HepG2 (cell line): ENCODE results near the gene ENTHD1. TPM values are rescaled to one million over a fixed set of nuclear protein-coding genes. Genes with fewer than 3 reads are reported as not detected.

ENCODE experiments used
- ATAC-seq: fragments of 200-7000 bp; cut with Tn5 transposase; 3 replicates; pipeline ENCODE4 v1.9.1; 2020; ENCODE audit warnings: mild to moderate bottlenecking, moderate library complexity
- BruUV-seq: library from RNA; stranded (reverse); fragments of 400-500 nt; replicated peaks from 2 replicates; lab custom pipeline; 2021; lab: Mats Ljungman, UMichigan
- CTCF ChIA-PET: fragments of 300-600 bp; formaldehyde crosslinking; extraction: SDS; loops from one replicate; lab custom pipeline; 2021; ENCODE audit warnings: low total read pairs, inconsistent platforms, low intra/inter-chr PET ratio; lab: Yijun Ruan, JAX
- POLR2A ChIA-PET: fragments of 350-600 bp; sonication (Branson Sonifier 250); formaldehyde crosslinking; loops from one replicate; lab custom pipeline; 2020; ENCODE audit warnings: antibody characterized with exemption, inconsistent platforms; lab: Yijun Ruan, JAX
- DNase-seq: peaks from one replicate; pipeline ENCODE4 v3.0.0-alpha.2; 2015; ENCODE audit warnings: low spot score
- FAIRE-seq: peaks from 3 replicates; lab custom pipeline; 2011; peaks lifted over from hg19 to GRCh38; lab: Jason Lieb, UNC
- H2AFZ ChIP-seq: one replicate; pipeline ENCODE4 v1.6.1; 2011; ENCODE audit warnings: low read length, inconsistent platforms
- H3K27ac ChIP-seq: fragments of 300-600 bp; 3 replicates; pipeline ENCODE4 v1.8.0; 2011; ENCODE audit warnings: mixed run types, mild to moderate bottlenecking, mixed read lengths, low read length, inconsistent platforms; ENCODE audit not compliant: insufficient read depth; ENCODE audit errors: extremely low read length
- H3K27me3 ChIP-seq, 2 experiments: fragments of 200-600 bp in 1 of 2; 2 replicates in 1 of 2; 3 replicates in 1 of 2; pipeline versions ENCODE4 v1.6.0 to v1.8.0; 2011; ENCODE audit warnings: low read length in 2 of 2, mild to moderate bottlenecking in 2 of 2, moderate library complexity in 2 of 2, inconsistent platforms in 1 of 2; ENCODE audit not compliant: insufficient read depth in 2 of 2, control insufficient read depth in 1 of 2
- H3K36me3 ChIP-seq, 2 experiments: fragments of 200-600 bp in 1 of 2; replicated peaks in 1 of 2; 2 replicates in 1 of 2; 3 replicates in 1 of 2; pipeline versions ENCODE4 v1.5.1 to v1.8.0; 2011; ENCODE audit warnings: low read length in 2 of 2, inconsistent platforms in 1 of 2; ENCODE audit not compliant: insufficient read depth in 2 of 2, control insufficient read depth in 1 of 2
- H3K4me1 ChIP-seq: 2 replicates; pipeline ENCODE4 v1.5.1; 2012; ENCODE audit warnings: low read length, inconsistent platforms; ENCODE audit not compliant: insufficient read depth
- H3K4me2 ChIP-seq: 2 replicates; pipeline ENCODE4 v1.6.0; 2011; ENCODE audit warnings: low read depth, low read length, inconsistent platforms
- H3K4me3 ChIP-seq, 3 experiments: fragments of 200-600 bp in 1 of 3; sonication (generic), shearing (Covaris generic) in 1 of 3; replicated peaks in 1 of 3; 2 replicates each; pipeline ENCODE4 v1.5.1; 2011 to 2016; ENCODE audit warnings: low read length in 3 of 3, inconsistent platforms in 2 of 3, low read depth in 2 of 3, mild to moderate bottlenecking in 2 of 3, control low read depth in 1 of 3, mixed read lengths in 1 of 3; ENCODE audit not compliant: insufficient read depth in 1 of 3
- H3K79me2 ChIP-seq: one replicate; pipeline ENCODE4 v1.6.1; 2011; ENCODE audit warnings: low read length, inconsistent platforms; ENCODE audit not compliant: insufficient read depth
- H3K9ac ChIP-seq: 2 replicates; pipeline ENCODE4 v1.6.0; 2011; ENCODE audit warnings: mild to moderate bottlenecking, low read depth, low read length, inconsistent platforms; ENCODE audit not compliant: insufficient read depth
- H3K9me3 ChIP-seq: 2 replicates; pipeline ENCODE4 v1.5.1; 2012; ENCODE audit warnings: mild to moderate bottlenecking, low read length
- H4K20me1 ChIP-seq: 2 replicates; pipeline ENCODE4 v1.6.0; 2011; ENCODE audit warnings: inconsistent platforms, mild to moderate bottlenecking, low read length, moderate library complexity; ENCODE audit not compliant: insufficient read depth
- ARNT ChIP-seq: fragments of 450-650 bp; IDR thresholded peaks from 2 replicates; pipeline ENCODE4 v1.6.1; 2017
- ARNT2 ChIP-seq: sonication (generic); formaldehyde crosslinking; IDR thresholded peaks from 2 replicates; pipeline ENCODE4 v1.8.0; 2022; ENCODE audit warnings: mild to moderate bottlenecking, low read depth, missing genetic modification reagents, moderate library complexity
- GLI4 ChIP-seq: sonication (generic); formaldehyde crosslinking; IDR thresholded peaks from 2 replicates; pipeline ENCODE4 v1.5.1; 2020; ENCODE audit warnings: missing genetic modification reagents, mild to moderate bottlenecking, moderate library complexity, borderline replicate concordance
- MATR3 ChIP-seq: sonication (generic); formaldehyde crosslinking; IDR thresholded peaks from 2 replicates; pipeline ENCODE4 v1.4.0; 2020; ENCODE audit warnings: missing genetic modification reagents
- NFE2L1 ChIP-seq: sonication (generic); formaldehyde crosslinking; IDR thresholded peaks from 2 replicates; pipeline ENCODE4 v1.4.0; 2020; ENCODE audit warnings: missing genetic modification reagents, mild to moderate bottlenecking, borderline replicate concordance
- PRMT3 ChIP-seq: sonication (generic); formaldehyde crosslinking; IDR thresholded peaks from 2 replicates; pipeline ENCODE4 v1.8.1; 2022; ENCODE audit warnings: low read depth, mild to moderate bottlenecking, moderate library complexity, missing genetic modification reagents, borderline replicate concordance
- SKI ChIP-seq: fragments of 450-650 bp; IDR thresholded peaks from one replicate; pipeline ENCODE4 v1.6.1; 2018; ENCODE audit warnings: mild to moderate bottlenecking; ENCODE audit not compliant: partially characterized antibody
- ZNF460 ChIP-seq: sonication (generic); formaldehyde crosslinking; IDR thresholded peaks from 2 replicates; pipeline ENCODE4 v1.5.1; 2020; ENCODE audit warnings: missing genetic modification reagents, mild to moderate bottlenecking, borderline replicate concordance
- ZSCAN20 ChIP-seq: sonication (generic); formaldehyde crosslinking; IDR thresholded peaks from 2 replicates; pipeline ENCODE4 v1.4.0; 2020; ENCODE audit warnings: missing genetic modification reagents, mild to moderate bottlenecking, borderline replicate concordance
- ZSCAN30 ChIP-seq: sonication (generic); formaldehyde crosslinking; IDR thresholded peaks from 2 replicates; pipeline ENCODE4 v1.5.0; 2020; ENCODE audit warnings: mild to moderate bottlenecking, missing genetic modification reagents
- WGBS: methylation state at CpG from one replicate; pipeline ENCODE4 v1.1.6; 2017; ENCODE audit warnings: low lambda C conversion rate; 5-methylcytosine and 5-hydroxymethylcytosine counted together
- in situ Hi-C: cut with HindIII; loops from 2 replicates; pipeline ENCODE4 v1.10.0; 2017; ENCODE audit warnings: low pct_unique_long_range_greater_than_20kb; ENCODE audit not compliant: extremely low pct_ligation_motif_present
- intact Hi-C: fragments of 100-400 bp; cut with micrococcal nuclease; formaldehyde crosslinking; loops from one replicate; pipeline ENCODE4 v1.10.0; 2022; ENCODE audit not compliant: unreplicated experiment
- polyA plus RNA-seq, 8 experiments: library from polyadenylated mRNA; depleted of rRNA in 3 of 8; stranded (reverse) in 7 of 8; unstranded in 1 of 8; fragments of >200 nt; fragmentation: Illumina TruSeq in 4 of 8; extraction: Trizol in 4 of 8; gene quantifications; 2 replicates each; pipeline versions ENCODE4 v1.2.1 to v1.2.3, GENCODE V29; 2011 to 2016; ENCODE audit warnings: low read depth in 4 of 8, missing spikeins in 1 of 8, mixed read lengths in 1 of 8; ENCODE audit not compliant: insufficient read depth in 1 of 8
- total RNA-seq, 5 experiments: library from RNA; depleted of rRNA; stranded (reverse); fragments of >200 nt; fragmentation: Illumina TruSeq; extraction: Trizol; gene quantifications; 2 replicates each; pipeline ENCODE4 v1.2.3, GENCODE V29; 2016; ENCODE audit warnings: low read depth in 1 of 5
- TF ChIP-seq, protein P1 (sequence below): sonication (generic); formaldehyde crosslinking; IDR thresholded peaks from 2 replicates; pipeline ENCODE4 v1.8.0; 2022; ENCODE audit warnings: missing genetic modification reagents, mild to moderate bottlenecking, inconsistent platforms, borderline replicate concordance
- TF ChIP-seq, protein P2 (sequence below): sonication (generic); formaldehyde crosslinking; IDR thresholded peaks from 2 replicates; pipeline ENCODE4 v1.4.0; 2020; ENCODE audit warnings: mild to moderate bottlenecking, missing genetic modification reagents, borderline replicate concordance
- TF ChIP-seq, protein P3 (sequence below): IDR thresholded peaks from 2 replicates; pipeline ENCODE4 v1.6.1; 2016

The ENTHD1 gene
- total and polyA plus RNA-seq, 2 of the 13 experiments (the other 11 are each of a cell fraction or from before 2014, with no cell fraction given): not detected

DNA sequence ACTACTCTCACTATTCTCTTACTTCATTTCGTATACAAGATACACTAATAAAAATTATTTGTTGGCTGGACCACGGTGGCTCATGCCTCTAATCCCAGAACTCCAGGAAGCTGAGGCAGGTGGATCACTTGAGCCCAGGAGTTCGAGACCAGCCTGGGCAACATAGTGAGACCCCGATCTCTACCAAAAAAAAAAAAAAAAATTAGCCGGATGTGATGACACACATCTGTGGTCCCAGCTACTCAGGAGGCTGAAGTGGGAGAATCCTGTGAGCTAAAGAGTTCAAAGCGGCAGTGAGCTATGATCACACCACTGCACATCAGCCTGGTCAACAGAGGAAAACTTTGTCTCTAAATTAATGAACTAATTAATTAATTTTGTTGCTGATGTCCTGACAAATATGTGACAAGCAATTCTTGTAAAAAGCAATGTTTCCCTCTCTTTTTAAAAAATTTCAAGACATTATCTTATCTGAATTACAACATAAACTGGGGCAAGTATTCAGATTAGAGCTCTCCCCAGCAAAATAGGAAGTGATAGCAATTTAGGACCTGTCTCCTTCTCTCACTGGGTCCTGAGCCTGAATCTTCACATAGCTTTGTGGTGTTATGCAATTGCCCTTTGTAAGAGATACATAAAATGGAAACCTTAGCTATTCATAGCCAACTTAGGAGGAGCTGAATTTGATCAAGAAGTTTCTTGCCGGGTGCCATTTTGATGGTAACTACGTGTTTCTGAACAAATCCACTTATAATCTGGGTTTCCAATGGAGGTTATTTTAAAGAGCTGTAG lies 49.1 kb upstream of the ENTHD1 start:
- H3K4me3 ChIP-seq: no peak overlapping the region
- in situ Hi-C loops (no loop called here), intact Hi-C loops (no loop called here)
- H4K20me1 ChIP-seq: no peaks in the 10 kb centered on the region
- H2AFZ ChIP-seq: no peak overlapping the region
- DNase-seq (no peak), FAIRE-seq (no peak), ATAC-seq (no peak)
- H3K9me3 ChIP-seq: no peaks in the 10 kb centered on the region
- POLR2A ChIA-PET: no interaction called here
- H3K27me3 ChIP-seq: peaks cover 0 to 19% of the 10 kb centered on the region in 2 experiments; a peak in 1 of 5 replicates
- H3K9ac ChIP-seq: no peak overlapping the region
- BruUV-seq: no TSS peak
- peaks cover 28% of the 10 kb centered on the region for H3K4me1 ChIP-seq
- H3K36me3 ChIP-seq: no peaks in the 10 kb centered on the region
- no peak overlapping the region for H3K27ac ChIP-seq
- WGBS: 37% methylated on average over 8 of the region's 8 CpGs
- CTCF ChIA-PET: no interaction called here
- no peak overlapping the region for H3K4me2 ChIP-seq
- no peaks in the 10 kb centered on the region for H3K79me2 ChIP-seq
- TF ChIP-seq ZSCAN30 (CRISPR knock-in tag) (no peak), ZSCAN20 (no peak), GLI4 (CRISPR knock-in tag) (no peak), SKI (no peak), ARNT (no peak), PRMT3 (CRISPR knock-in tag) (no peak), ZNF460 (CRISPR knock-in tag) (no peak), ARNT2 (CRISPR knock-in tag) (no peak), NFE2L1 (no peak), MATR3 (no peak)
- TF ChIP-seq, protein P1, sequence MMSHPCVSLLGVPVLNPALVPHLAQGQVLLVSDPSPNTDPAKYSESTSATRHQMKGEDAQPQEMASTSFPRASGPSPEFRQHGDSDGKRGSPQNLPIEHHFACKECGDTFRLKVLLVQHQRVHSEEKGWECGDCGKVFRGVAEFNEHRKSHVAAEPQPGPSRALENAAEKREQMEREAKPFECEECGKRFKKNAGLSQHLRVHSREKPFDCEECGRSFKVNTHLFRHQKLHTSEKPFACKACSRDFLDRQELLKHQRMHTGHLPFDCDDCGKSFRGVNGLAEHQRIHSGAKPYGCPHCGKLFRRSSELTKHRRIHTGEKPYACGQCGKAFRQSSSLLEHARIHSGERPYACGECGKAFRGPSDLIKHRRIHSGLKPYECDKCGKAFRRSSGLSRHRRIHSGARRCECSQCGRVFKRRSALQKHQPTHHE (CRISPR knock-in tag): no peak
- TF ChIP-seq, protein P2, sequence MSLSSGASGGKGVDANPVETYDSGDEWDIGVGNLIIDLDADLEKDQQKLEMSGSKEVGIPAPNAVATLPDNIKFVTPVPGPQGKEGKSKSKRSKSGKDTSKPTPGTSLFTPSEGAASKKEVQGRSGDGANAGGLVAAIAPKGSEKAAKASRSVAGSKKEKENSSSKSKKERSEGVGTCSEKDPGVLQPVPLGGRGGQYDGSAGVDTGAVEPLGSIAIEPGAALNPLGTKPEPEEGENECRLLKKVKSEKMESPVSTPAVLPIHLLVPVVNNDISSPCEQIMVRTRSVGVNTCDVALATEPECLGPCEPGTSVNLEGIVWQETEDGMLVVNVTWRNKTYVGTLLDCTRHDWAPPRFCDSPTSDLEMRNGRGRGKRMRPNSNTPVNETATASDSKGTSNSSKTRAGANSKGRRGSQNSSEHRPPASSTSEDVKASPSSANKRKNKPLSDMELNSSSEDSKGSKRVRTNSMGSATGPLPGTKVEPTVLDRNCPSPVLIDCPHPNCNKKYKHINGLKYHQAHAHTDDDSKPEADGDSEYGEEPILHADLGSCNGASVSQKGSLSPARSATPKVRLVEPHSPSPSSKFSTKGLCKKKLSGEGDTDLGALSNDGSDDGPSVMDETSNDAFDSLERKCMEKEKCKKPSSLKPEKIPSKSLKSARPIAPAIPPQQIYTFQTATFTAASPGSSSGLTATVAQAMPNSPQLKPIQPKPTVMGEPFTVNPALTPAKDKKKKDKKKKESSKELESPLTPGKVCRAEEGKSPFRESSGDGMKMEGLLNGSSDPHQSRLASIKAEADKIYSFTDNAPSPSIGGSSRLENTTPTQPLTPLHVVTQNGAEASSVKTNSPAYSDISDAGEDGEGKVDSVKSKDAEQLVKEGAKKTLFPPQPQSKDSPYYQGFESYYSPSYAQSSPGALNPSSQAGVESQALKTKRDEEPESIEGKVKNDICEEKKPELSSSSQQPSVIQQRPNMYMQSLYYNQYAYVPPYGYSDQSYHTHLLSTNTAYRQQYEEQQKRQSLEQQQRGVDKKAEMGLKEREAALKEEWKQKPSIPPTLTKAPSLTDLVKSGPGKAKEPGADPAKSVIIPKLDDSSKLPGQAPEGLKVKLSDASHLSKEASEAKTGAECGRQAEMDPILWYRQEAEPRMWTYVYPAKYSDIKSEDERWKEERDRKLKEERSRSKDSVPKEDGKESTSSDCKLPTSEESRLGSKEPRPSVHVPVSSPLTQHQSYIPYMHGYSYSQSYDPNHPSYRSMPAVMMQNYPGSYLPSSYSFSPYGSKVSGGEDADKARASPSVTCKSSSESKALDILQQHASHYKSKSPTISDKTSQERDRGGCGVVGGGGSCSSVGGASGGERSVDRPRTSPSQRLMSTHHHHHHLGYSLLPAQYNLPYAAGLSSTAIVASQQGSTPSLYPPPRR (CRISPR knock-in tag): no peak
- TF ChIP-seq, protein P3, sequence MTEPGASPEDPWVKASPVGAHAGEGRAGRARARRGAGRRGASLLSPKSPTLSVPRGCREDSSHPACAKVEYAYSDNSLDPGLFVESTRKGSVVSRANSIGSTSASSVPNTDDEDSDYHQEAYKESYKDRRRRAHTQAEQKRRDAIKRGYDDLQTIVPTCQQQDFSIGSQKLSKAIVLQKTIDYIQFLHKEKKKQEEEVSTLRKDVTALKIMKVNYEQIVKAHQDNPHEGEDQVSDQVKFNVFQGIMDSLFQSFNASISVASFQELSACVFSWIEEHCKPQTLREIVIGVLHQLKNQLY (CRISPR knock-in tag): no peak
